Upper lobe of right lung (tissue), 1 donor: ENCODE measurements around the gene COBL. TPM values are rescaled to one million over a fixed set of nuclear protein-coding genes. Genes with fewer than 3 reads are reported as not detected.

Experiments used
- ATAC-seq: fragments of 200-7000 bp; cut with Tn5 transposase; one replicate; pipeline ENCODE4 v1.9.1; 2020; ENCODE audit warnings: mild to moderate bottlenecking, moderate library complexity
- DNase-seq: peaks from one replicate; pipeline ENCODE4 v3.0.0-alpha.2; 2020
- H3K27ac ChIP-seq: fragments of 200-600 bp; one replicate; pipeline ENCODE4 v1.8.0; 2022
- H3K27me3 ChIP-seq: fragments of 200-600 bp; one replicate; pipeline ENCODE4 v1.8.0; 2022; ENCODE audit warnings: mild to moderate bottlenecking
- H3K36me3 ChIP-seq: fragments of 200-600 bp; one replicate; pipeline ENCODE4 v1.8.0; 2022
- H3K4me1 ChIP-seq: fragments of 200-600 bp; one replicate; pipeline ENCODE4 v1.8.0; 2022
- H3K4me3 ChIP-seq: fragments of 200-600 bp; one replicate; pipeline ENCODE4 v1.8.0; 2022; ENCODE audit warnings: mild to moderate bottlenecking
- H3K9me3 ChIP-seq: fragments of 200-600 bp; one replicate; pipeline ENCODE4 v1.8.0; 2022
- CTCF ChIP-seq: fragments of 200-600 bp; IDR thresholded peaks from one replicate; pipeline ENCODE4 v1.8.0; 2022; ENCODE audit warnings: antibody characterized with exemption
- intact Hi-C: fragments of 100-400 bp; cut with DNase I; formaldehyde crosslinking; loops from one replicate; pipeline ENCODE4 v1.11.0; 2022
- total RNA-seq: library from RNA; stranded (reverse); fragmentation: NEBNext Ultra II Directional; extraction: Animal tissue kit (Norgen Biotek cat#: 25700); gene quantifications from one replicate; pipeline ENCODE4 v1.2.1, GENCODE V29; 2021
- donor health status: DM: no; HTN: yes; CAD: no; lungs with severe emphysema.

COBL gene
- total RNA-seq, 1 donor from 2014 or later = 29.2 TPM

GRCh38 chr7:51023547-51023946, 293.1 kb downstream of the COBL start:
- no peaks in the 10 kb centered on the region for H3K4me1 ChIP-seq
- ATAC-seq = no peak
- no peak overlapping the region for H3K27ac ChIP-seq
- no peaks in the 10 kb centered on the region for H3K36me3 ChIP-seq
- intact Hi-C loops = no loop called here
- no peak overlapping the region for H3K4me3 ChIP-seq
- no peaks in the 10 kb centered on the region for H3K27me3 ChIP-seq
- DNase-seq = peak; percentile 45
- no peaks in the 10 kb centered on the region for H3K9me3 ChIP-seq
- TF ChIP-seq CTCF = no peak

GRCh38 chr7:51022821-51023220, 293.8 kb downstream of the COBL start:
- Histone ChIP-seq H3K27me3 (no peaks in the 10 kb centered on the region), H3K4me3 (no peak overlapping the region), H3K9me3 (no peaks in the 10 kb centered on the region), H3K27ac (no peak overlapping the region), H3K4me1 (no peaks in the 10 kb centered on the region), H3K36me3 (no peaks in the 10 kb centered on the region)
- ATAC-seq (no peak), DNase-seq (no peak)
- intact Hi-C loops = no loop called here
- TF ChIP-seq CTCF = no peak

GRCh38 chr7:51021906-51022570, 294.6 kb downstream of the COBL start:
- Histone ChIP-seq H3K27me3 (no peaks in the 10 kb centered on the region), H3K27ac (no peak overlapping the region), H3K9me3 (no peaks in the 10 kb centered on the region), H3K4me3 (no peak overlapping the region), H3K36me3 (no peaks in the 10 kb centered on the region), H3K4me1 (no peaks in the 10 kb centered on the region)
- DNase-seq = peak; percentile 28
- intact Hi-C loops = no loop called here
- TF ChIP-seq CTCF = no peak
- no peak for ATAC-seq

GRCh38 chr7:51020944-51021343, 295.7 kb downstream of the COBL start:
- no peaks in the 10 kb centered on the region for H3K9me3 ChIP-seq
- H3K4me3 ChIP-seq = no peak overlapping the region
- no peak for DNase-seq
- H3K27me3 ChIP-seq = no peaks in the 10 kb centered on the region
- ATAC-seq = no peak
- intact Hi-C loops = no loop called here
- no peaks in the 10 kb centered on the region for H3K4me1 ChIP-seq
- H3K36me3 ChIP-seq = no peaks in the 10 kb centered on the region
- TF ChIP-seq CTCF = no peak
- no peak overlapping the region for H3K27ac ChIP-seq

GRCh38 chr7:51019891-51020870, 296.4 kb downstream of the COBL start:
- TF ChIP-seq CTCF = no peak
- H3K9me3 ChIP-seq = no peaks in the 10 kb centered on the region
- no peak overlapping the region for H3K27ac ChIP-seq
- H3K36me3 ChIP-seq = no peaks in the 10 kb centered on the region
- H3K4me1 ChIP-seq = no peaks in the 10 kb centered on the region
- ATAC-seq (no peak), DNase-seq (peak; percentile 30)
- intact Hi-C loops = no loop called here
- no peaks in the 10 kb centered on the region for H3K27me3 ChIP-seq
- H3K4me3 ChIP-seq = no peak overlapping the region
